Lower lobe of right lung (tissue), 2 donors: Measurements from ENCODE around the gene IFNA13. TPM values are rescaled to one million over a fixed set of nuclear protein-coding genes. Genes with fewer than 3 reads are reported as not detected.

Experiments
- ATAC-seq, 2 donors: fragments of 200-7000 bp; cut with Tn5 transposase; one replicate each; pipeline ENCODE4 v1.9.1; 2020 to 2022; ENCODE audit warnings: mild to moderate bottlenecking in 2 of 2, moderate library complexity in 2 of 2
- DNase-seq: peaks from one replicate; pipeline ENCODE4 v3.0.0-alpha.2; 2020
- H3K27ac ChIP-seq: fragments of 200-600 bp; one replicate; pipeline ENCODE4 v1.8.0; 2022
- H3K27me3 ChIP-seq: fragments of 200-600 bp; one replicate; pipeline ENCODE4 v1.8.0; 2022; ENCODE audit warnings: low read depth
- H3K36me3 ChIP-seq: fragments of 200-600 bp; one replicate; pipeline ENCODE4 v1.8.0; 2022; ENCODE audit warnings: mild to moderate bottlenecking
- H3K4me1 ChIP-seq: fragments of 200-600 bp; one replicate; pipeline ENCODE4 v1.8.0; 2022
- H3K4me3 ChIP-seq: fragments of 200-600 bp; one replicate; pipeline ENCODE4 v1.8.0; 2022; ENCODE audit warnings: mild to moderate bottlenecking
- H3K9me3 ChIP-seq: fragments of 200-600 bp; one replicate; pipeline ENCODE4 v1.8.0; 2022
- CTCF ChIP-seq: fragments of 200-600 bp; IDR thresholded peaks from one replicate; pipeline ENCODE4 v1.8.0; 2022; ENCODE audit warnings: antibody characterized with exemption, mild to moderate bottlenecking
- intact Hi-C: fragments of 100-400 bp; cut with DNase I; formaldehyde crosslinking; loops from one replicate; pipeline ENCODE4 v1.11.0; 2022
- total RNA-seq: library from RNA; stranded (reverse); fragmentation: NEBNext Ultra II Directional; extraction: Animal tissue kit (Norgen Biotek cat#: 25700); gene quantifications from one replicate; pipeline ENCODE4 v1.2.1, GENCODE V29; 2021
- donor health status: DM: no; HTN: yes; CAD: no; lungs with severe emphysema.

IFNA13 gene
- total RNA-seq, 1 donor from 2014 or later: 1.1 TPM

- no peak for ATAC-seq
- no peak for TF ChIP-seq CTCF
- Histone ChIP-seq H3K4me1 (no peaks in the 10 kb centered on the region), H3K27ac (no peak overlapping the region), H3K27me3 (no peaks in the 10 kb centered on the region), H3K4me3 (no peak overlapping the region), H3K9me3 (no peaks in the 10 kb centered on the region), H3K36me3 (no peaks in the 10 kb centered on the region)
- no peak for DNase-seq
- intact Hi-C loops: no loop called here
Observed at GRCh38 chr9:21348430-21348970, 19.4 kb downstream of the IFNA13 start.

- intact Hi-C loops: no loop called here
- H3K4me3 ChIP-seq: no peak overlapping the region
- ATAC-seq (no peak), DNase-seq (no peak)
- no peaks in the 10 kb centered on the region for H3K9me3 ChIP-seq
- peaks cover 3% of the 10 kb centered on the region for H3K4me1 ChIP-seq
- no peak overlapping the region for H3K27ac ChIP-seq
- no peaks in the 10 kb centered on the region for H3K27me3 ChIP-seq
- no peaks in the 10 kb centered on the region for H3K36me3 ChIP-seq
- TF ChIP-seq CTCF: no peak
Observed at GRCh38 chr9:21340735-21341134, 27.1 kb downstream of the IFNA13 start.

DNA sequence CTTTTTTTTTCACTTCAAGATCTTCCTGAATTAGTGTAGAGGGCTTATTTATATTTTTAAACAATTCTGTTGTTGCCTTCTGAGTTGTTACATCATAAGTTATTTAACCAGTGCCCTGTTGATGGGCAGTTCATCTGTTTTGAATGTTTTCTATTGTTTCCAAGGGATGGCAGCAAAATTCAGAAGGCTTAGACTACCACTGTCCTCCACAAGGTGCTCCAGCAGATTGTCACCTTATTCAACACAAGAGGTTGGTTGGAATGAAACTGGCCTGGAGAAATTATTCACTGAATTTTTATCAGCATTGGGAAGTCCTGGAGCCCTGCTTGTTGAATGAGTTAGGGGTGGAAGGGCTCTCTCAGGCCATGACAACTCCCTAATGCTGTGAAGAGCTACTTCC is 31.4 kb downstream of the IFNA13 start:
- H3K36me3 ChIP-seq: no peaks in the 10 kb centered on the region
- H3K4me1 ChIP-seq: peaks cover 36% of the 10 kb centered on the region
- ATAC-seq (no peak), DNase-seq (no peak)
- H3K27me3 ChIP-seq: no peaks in the 10 kb centered on the region
- no peaks in the 10 kb centered on the region for H3K9me3 ChIP-seq
- no peak overlapping the region for H3K4me3 ChIP-seq
- intact Hi-C loops: loop anchor here (10.0 kb wide), 1 partner anchor 468 kb away; the partner anchor contains the start of gene MTAP
- TF ChIP-seq CTCF: no peak
- no peak overlapping the region for H3K27ac ChIP-seq

DNA sequence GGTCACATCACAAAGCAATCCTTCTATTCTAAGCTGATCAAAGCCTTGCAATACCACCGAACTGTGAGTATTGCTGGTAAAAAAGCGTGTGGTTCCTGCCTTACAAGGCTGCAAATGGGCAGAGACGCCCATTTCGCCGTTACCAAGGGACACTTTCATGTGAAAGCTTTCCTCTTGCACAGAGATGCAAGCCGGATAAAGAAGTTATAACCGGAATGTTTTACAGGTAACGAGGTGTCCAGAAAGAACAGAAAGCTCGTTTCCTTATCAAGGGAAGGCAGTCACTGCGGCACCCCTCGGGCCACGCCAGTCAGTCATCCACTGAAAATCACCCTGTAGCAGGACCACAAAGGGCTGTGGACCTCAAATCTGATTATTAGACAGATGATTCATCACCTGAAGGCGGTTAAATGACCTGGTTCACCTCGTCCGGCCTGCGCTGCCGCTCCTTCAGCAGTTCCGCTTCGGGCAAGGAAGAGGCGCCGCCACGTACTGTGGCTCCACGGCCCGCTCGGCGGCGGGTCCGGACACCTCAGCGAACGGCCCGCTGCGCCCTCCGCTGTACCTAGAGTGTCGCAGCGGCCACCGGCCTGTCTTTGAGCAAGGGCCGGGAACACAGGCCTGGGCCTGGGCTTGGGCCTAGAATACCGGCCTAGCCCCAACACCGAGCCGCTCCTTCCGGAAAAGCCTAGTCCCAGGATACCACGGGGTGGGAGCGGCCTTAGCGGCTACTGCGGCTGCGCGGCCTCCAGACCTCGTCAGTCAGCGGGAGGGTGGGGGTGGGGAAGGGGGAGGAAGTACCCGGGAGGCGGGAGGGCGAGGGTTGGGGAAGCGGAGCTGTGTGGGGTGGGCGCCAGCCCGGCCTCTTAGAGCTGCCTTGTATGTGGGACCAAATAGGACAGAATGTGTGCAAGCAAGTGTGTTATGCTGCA is 32.9 kb downstream of the IFNA13 start, which contains the start of gene KLHL9:
KLHL9 (minus strand) TSS at position 704 of the 932 bp plus-strand sequence; CDS start at position 159, 545 bp downstream.
- H3K27me3 ChIP-seq: no peaks in the 10 kb centered on the region
- H3K4me3 ChIP-seq: peak within 1 kb of the TSS; percentile 86
- no peak for TF ChIP-seq CTCF
- intact Hi-C loops: loop anchor here (10.0 kb wide), 1 partner anchor 470 kb away; the partner anchor contains the start of gene MTAP
- DNase-seq: peak; percentile 96
- peak within 1 kb of the TSS; percentile 99 for H3K27ac ChIP-seq
- H3K4me1 ChIP-seq: peaks cover 51% of the 10 kb centered on the region
- peak; percentile 99 for ATAC-seq
- H3K9me3 ChIP-seq: no peaks in the 10 kb centered on the region
- peaks cover 7% of the 10 kb centered on the region for H3K36me3 ChIP-seq

DNA sequence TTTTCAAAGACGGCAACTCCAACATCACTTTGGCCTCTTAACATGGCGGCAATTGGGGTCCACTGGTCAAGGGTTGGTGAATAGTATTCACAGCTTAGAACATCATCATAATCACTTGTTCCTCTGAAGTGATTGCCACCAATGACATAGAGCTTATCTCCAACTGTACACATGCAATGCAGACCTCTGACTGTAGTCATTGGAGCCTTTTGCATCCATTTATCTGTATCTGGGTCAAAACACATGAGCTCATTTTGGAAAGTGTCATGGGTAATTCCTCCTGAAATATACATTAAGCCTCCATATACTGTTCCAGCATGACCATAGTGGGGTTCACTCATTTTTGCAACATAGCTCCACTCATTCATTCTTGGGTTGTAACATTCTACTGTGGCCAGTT is 34.6 kb downstream of the IFNA13 start:
- Histone ChIP-seq H3K4me3 (peak overlapping the region; percentile 86), H3K9me3 (no peaks in the 10 kb centered on the region), H3K27ac (no peak overlapping the region), H3K4me1 (peaks cover 67% of the 10 kb centered on the region), H3K36me3 (peaks cover 11% of the 10 kb centered on the region), H3K27me3 (no peaks in the 10 kb centered on the region)
- no peak for DNase-seq
- intact Hi-C loops: loop anchor here (10.0 kb wide), 1 partner anchor 472 kb away; the partner anchor contains the start of gene MTAP
- no peak for ATAC-seq
- no peak for TF ChIP-seq CTCF
